DOHH2 (cell line): ENCODE data around the gene UBD.

ENCODE experiments used
- EZH2phosphoT487 ChIP-seq: fragments of 200-600 bp; sonication (generic); IDR thresholded peaks from 2 replicates; pipeline ENCODE4 v1.6.1; 2017; ENCODE audit warnings: borderline replicate concordance, mild to moderate bottlenecking, antibody characterized with exemption, low read length, moderate library complexity, mixed read lengths
- TF ChIP-seq, protein P1 (sequence below): fragments of 200-600 bp; sonication (generic); IDR thresholded peaks from one replicate; pipeline ENCODE4 v1.5.1; 2014; ENCODE audit warnings: antibody characterized with exemption, mild to moderate bottlenecking, low read depth, low read length; ENCODE audit not compliant: poor library complexity, severe bottlenecking

DNA sequence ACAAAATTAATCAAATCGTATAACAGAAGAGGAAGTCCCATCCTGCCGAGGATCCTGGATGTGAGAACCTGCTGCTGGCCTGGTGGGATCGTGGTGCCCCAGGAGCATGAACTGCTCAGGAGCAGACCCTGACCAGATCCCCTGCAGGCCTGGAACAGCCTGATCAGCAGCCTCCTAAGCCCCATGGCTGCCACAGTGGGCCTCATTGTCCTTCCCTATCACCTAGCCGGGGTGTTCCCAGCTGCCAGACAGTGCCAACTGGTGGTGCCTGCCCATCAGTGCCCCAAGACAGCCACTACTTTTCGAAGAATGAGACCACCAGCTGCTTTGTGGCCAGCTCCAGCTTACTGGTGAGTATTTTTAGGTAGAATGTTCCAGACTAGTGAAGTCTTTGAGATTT, 52.2 kb downstream of the UBD start:
- TF ChIP-seq, protein P1, sequence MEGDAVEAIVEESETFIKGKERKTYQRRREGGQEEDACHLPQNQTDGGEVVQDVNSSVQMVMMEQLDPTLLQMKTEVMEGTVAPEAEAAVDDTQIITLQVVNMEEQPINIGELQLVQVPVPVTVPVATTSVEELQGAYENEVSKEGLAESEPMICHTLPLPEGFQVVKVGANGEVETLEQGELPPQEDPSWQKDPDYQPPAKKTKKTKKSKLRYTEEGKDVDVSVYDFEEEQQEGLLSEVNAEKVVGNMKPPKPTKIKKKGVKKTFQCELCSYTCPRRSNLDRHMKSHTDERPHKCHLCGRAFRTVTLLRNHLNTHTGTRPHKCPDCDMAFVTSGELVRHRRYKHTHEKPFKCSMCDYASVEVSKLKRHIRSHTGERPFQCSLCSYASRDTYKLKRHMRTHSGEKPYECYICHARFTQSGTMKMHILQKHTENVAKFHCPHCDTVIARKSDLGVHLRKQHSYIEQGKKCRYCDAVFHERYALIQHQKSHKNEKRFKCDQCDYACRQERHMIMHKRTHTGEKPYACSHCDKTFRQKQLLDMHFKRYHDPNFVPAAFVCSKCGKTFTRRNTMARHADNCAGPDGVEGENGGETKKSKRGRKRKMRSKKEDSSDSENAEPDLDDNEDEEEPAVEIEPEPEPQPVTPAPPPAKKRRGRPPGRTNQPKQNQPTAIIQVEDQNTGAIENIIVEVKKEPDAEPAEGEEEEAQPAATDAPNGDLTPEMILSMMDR: no peak
- TF ChIP-seq EZH2phosphoT487: no peak
